ENCODE measurements around the gene OR4D2. TPM values are rescaled to one million over a fixed set of nuclear protein-coding genes. Genes with fewer than 3 reads are reported as not detected.

The OR4D2 gene
- total RNA-seq (2022; extraction: Qiagen RNA extraction; ENCODE audit: low read depth): not detected in 5 replicates

DNA sequence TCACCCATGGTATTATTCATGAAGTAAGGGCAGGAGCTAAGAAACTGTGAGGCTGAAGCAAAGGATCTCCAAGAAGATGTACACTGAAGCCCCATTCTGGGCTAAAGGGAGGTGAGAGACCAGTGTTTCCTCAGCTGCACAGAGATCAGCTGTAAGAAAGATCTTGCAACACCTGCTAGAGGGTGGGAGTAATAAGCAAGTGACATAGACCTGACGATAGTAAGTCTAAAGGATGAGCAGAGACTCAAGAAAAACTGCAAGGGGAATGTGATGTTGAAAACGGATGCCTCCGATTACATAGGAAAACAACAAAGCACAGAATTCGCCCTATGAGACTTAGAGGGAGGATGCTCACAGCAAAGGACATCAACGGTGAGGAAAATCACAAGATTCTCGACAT is at the start of gene OR4D2:
Gene OR4D2 (plus strand): TSS at position 301 of the 400 bp plus-strand sequence. CDS start 2,674 bp downstream, outside the sequence.

GRCh38 chr17:58147930-58148434 is 18.8 kb upstream of the OR4D2 start, which contains the start of gene OR4D1:
OR4D1 (plus strand) TSS chr17:58148384; CDS start chr17:58155154, 6,770 bp downstream.

GRCh38 chr17:58192612-58193011 is 25.8 kb downstream of the OR4D2 start, which contains the start of gene EPX:
EPX (plus strand) TSS chr17:58192726; CDS start chr17:58192847, 121 bp downstream.

DNA sequence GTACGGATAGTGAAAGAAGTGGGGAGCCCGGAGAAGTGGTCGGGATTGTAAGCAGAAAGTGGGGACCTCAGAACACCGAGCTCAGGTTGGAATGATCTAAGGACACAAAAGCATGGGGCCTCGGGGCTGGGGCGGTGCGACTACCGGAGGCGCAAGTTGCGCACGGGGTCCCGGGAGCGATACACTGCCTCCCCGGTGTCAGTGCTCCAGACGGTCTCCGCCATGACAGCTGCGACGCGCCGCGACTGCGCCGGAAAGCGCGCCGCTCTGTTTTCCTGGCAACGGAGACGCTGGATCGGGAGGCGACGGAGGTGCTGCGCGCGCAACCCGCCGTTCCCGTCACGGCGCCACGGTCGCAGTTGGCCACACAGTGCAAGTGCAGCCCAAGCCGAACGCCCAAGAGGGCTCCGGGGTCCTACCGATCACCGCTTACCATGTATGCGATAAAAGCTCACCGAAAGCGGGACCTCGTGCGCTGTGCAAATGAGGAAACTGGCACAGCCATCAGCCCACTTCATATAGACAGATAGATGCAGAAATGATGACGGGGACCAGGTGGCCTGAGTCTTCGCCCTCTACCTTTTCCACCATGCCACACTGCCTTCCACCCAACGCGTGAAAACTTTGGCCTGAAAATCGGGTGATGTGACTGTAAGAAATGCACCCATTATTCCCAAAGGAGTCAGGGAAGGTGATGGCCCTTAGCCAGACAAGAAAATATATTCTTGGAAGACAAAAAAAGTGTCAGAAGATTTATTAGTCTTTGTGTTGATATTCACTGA is 52.4 kb downstream of the OR4D2 start, which contains the start of gene MKS1:
Gene MKS1 (minus strand): TSS at position 249 of the 782 bp plus-strand sequence. CDS start 25 bp downstream, at position 224.

Other genes starting within 250 kb of the OR4D2 start
- gene CUEDC1, start 211.6 kb upstream of the OR4D2 start, total RNA-seq (2022; extraction: Qiagen RNA extraction; ENCODE audit: low read depth): 37.9 to 62.6 TPM (median 52.5 TPM) in 5 replicates
- 31.2 to 54.6 TPM (median 46.3 TPM) in 5 replicates for gene VEZF1, start 178.7 kb upstream of the OR4D2 start, total RNA-seq (2022; extraction: Qiagen RNA extraction; ENCODE audit: low read depth)
- 236 to 315 TPM (median 283 TPM) in 5 replicates for gene SRSF1, start 159.7 kb upstream of the OR4D2 start, total RNA-seq (2022; extraction: Qiagen RNA extraction; ENCODE audit: low read depth)
- gene DYNLL2, start 83.6 kb upstream of the OR4D2 start, total RNA-seq (2022; extraction: Qiagen RNA extraction; ENCODE audit: low read depth): 20.0 to 27.4 TPM (median 23.0 TPM) in 5 replicates
- gene OR4D1, start 18.6 kb upstream of the OR4D2 start, total RNA-seq (2022; extraction: Qiagen RNA extraction; ENCODE audit: low read depth): not detected in 5 replicates
- gene EPX, start 25.7 kb downstream of the OR4D2 start, total RNA-seq (2022; extraction: Qiagen RNA extraction; ENCODE audit: low read depth): not detected in 5 replicates
- 9.7 to 12.5 TPM (median 11.8 TPM) in 5 replicates for gene MKS1, start 52.3 kb downstream of the OR4D2 start, total RNA-seq (2022; extraction: Qiagen RNA extraction; ENCODE audit: low read depth)
- gene LPO, start 71.6 kb downstream of the OR4D2 start, total RNA-seq (2022; extraction: Qiagen RNA extraction; ENCODE audit: low read depth): not detected in 5 replicates
- gene MPO, start 114.0 kb downstream of the OR4D2 start, total RNA-seq (2022; extraction: Qiagen RNA extraction; ENCODE audit: low read depth): not detected in 5 replicates
- not detected in 5 replicates for gene TSPOAP1, start 161.8 kb downstream of the OR4D2 start, total RNA-seq (2022; extraction: Qiagen RNA extraction; ENCODE audit: low read depth)
- gene SUPT4H1, start 185.2 kb downstream of the OR4D2 start, total RNA-seq (2022; extraction: Qiagen RNA extraction; ENCODE audit: low read depth): 121 to 163 TPM (median 154 TPM) in 5 replicates